Nucleus accumbens (tissue), 56 donors: ENCODE results near the gene TRIM17.

ENCODE experiments used
- DNase-seq, 56 donors: peaks; one replicate each; lab custom pipeline; 2025; lab: John Stamatoyannopoulos, UW

Gene TRIM17

GRCh38 chr1:228391411-228392020, 25.1 kb downstream of the TRIM17 start:
- DNase-seq, result no peak

GRCh38 chr1:228390649-228391048, 26.0 kb downstream of the TRIM17 start:
- no peak for DNase-seq

- DNase-seq, result no peak
These were observed 29.3 kb downstream of the TRIM17 start for GRCh38 chr1:228387321-228387720.

- DNase-seq, result no peak
These were observed 31.4 kb downstream of the TRIM17 start for GRCh38 chr1:228385232-228385631.

GRCh38 chr1:228383773-228384172, 32.9 kb downstream of the TRIM17 start:
- no peak for DNase-seq

GRCh38 chr1:228381356-228381755, 35.3 kb downstream of the TRIM17 start:
- no peak for DNase-seq

GRCh38 chr1:228379666-228380065, 37.0 kb downstream of the TRIM17 start:
- DNase-seq, result no peak

GRCh38 chr1:228378873-228379460, 37.7 kb downstream of the TRIM17 start:
- no peak for DNase-seq

GRCh38 chr1:228378090-228378872, 38.4 kb downstream of the TRIM17 start:
- DNase-seq, result peak in 45 of 56 donors; percentile 6 to 75 (median 45)

GRCh38 chr1:228377664-228378089, 39.0 kb downstream of the TRIM17 start:
- no peak for DNase-seq

- DNase-seq, result no peak
These were observed 39.7 kb downstream of the TRIM17 start for GRCh38 chr1:228376651-228377631.

- no peak for DNase-seq
These were observed 40.4 kb downstream of the TRIM17 start for GRCh38 chr1:228376262-228376628.

GRCh38 chr1:228375578-228376261, 40.9 kb downstream of the TRIM17 start:
- DNase-seq, result no peak

GRCh38 chr1:228374711-228375577, 41.7 kb downstream of the TRIM17 start:
- DNase-seq, result peak in 53 of 56 donors; percentile 19 to 90 (median 66)

- no peak for DNase-seq
These were observed 42.7 kb downstream of the TRIM17 start for GRCh38 chr1:228373681-228374571.

GRCh38 chr1:228373004-228373680, 43.5 kb downstream of the TRIM17 start:
- no peak for DNase-seq
